NCI-H2196 treated with DMSO at 0.1 percent for 48 hours (cell line): Measurements from ENCODE around the gene FABP1.

ENCODE experiments used
- DNase-seq: peaks from one replicate; lab custom pipeline; 2025; ENCODE audit not compliant: unreplicated experiment; lab: John Stamatoyannopoulos, UW

The FABP1 gene

GRCh38 chr2:88127888-88128653 lies at the start of gene FABP1:
Gene FABP1 (minus strand): TSS chr2:88128062. CDS start chr2:88128017, 45 bp downstream.
- DNase-seq = no peak

- no peak for DNase-seq
Observed at GRCh38 chr2:88177556-88177955, 49.7 kb upstream of the FABP1 start.

GRCh38 chr2:88176352-88176984 lies 48.6 kb upstream of the FABP1 start:
- DNase-seq = peak; percentile 4

- no peak for DNase-seq
Observed at GRCh38 chr2:88172882-88173281, 45.0 kb upstream of the FABP1 start.

- no peak for DNase-seq
Observed at GRCh38 chr2:88171966-88172365, 44.1 kb upstream of the FABP1 start.

- no peak for DNase-seq
Observed at GRCh38 chr2:88170472-88170892, 42.6 kb upstream of the FABP1 start.

GRCh38 chr2:88168386-88168785 lies 40.5 kb upstream of the FABP1 start:
- no peak for DNase-seq

GRCh38 chr2:88167740-88168139 lies 39.9 kb upstream of the FABP1 start:
- DNase-seq = no peak

- DNase-seq = no peak
Observed at GRCh38 chr2:88165332-88166003, 37.6 kb upstream of the FABP1 start.

GRCh38 chr2:88161446-88162244 lies 33.8 kb upstream of the FABP1 start:
- no peak for DNase-seq

GRCh38 chr2:88160517-88160916 lies 32.7 kb upstream of the FABP1 start:
- DNase-seq = no peak

GRCh38 chr2:88159955-88160415 lies 32.1 kb upstream of the FABP1 start:
- DNase-seq = peak; percentile 5

- DNase-seq = no peak
Observed at GRCh38 chr2:88159481-88159880, 31.6 kb upstream of the FABP1 start.

- DNase-seq = no peak
Observed at GRCh38 chr2:88148929-88149438, 21.1 kb upstream of the FABP1 start.

- DNase-seq = no peak
Observed at GRCh38 chr2:88147145-88147544, 19.3 kb upstream of the FABP1 start.

GRCh38 chr2:88146590-88146989 lies 18.7 kb upstream of the FABP1 start:
- no peak for DNase-seq

- DNase-seq = no peak
Observed at GRCh38 chr2:88144914-88145497, 17.1 kb upstream of the FABP1 start.

- DNase-seq = no peak
Observed at GRCh38 chr2:88144271-88144670, 16.4 kb upstream of the FABP1 start.

- no peak for DNase-seq
Observed at GRCh38 chr2:88141952-88142351, 14.1 kb upstream of the FABP1 start.

- no peak for DNase-seq
Observed at GRCh38 chr2:88139804-88140203, 11.9 kb upstream of the FABP1 start.
